ENCODE results near the gene DYNC2H1. TPM values are rescaled to one million over a fixed set of nuclear protein-coding genes. Genes with fewer than 3 reads are reported as not detected.

The DYNC2H1 gene
- polyA plus RNA-seq, 1 donor (not counting 4 experiments of a cell fraction or from before 2014, with no cell fraction given) = 18.5 TPM

DNA sequence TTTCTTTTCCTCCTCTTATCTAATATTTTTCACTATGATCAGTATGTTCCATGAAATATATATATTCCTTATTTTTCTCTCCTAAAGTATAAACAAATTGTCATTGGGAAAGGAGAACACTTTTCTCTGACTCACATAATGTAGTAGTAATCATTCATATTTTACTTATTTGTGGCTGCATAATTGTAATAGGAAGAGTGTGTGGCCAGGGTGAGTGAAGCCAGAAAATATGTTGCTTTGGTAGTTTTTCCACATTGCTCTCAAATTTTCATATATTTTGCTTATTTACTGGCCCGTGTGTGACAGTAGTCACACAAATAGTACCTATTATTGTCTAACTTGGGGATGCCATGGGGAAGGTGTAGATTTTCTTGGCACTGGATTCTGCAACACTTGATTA is 172.1 kb downstream of the DYNC2H1 start:
- no peak overlapping the region for H3K4me3 ChIP-seq (ENCODE audit: control insufficient read depth in 2 of 3, extremely low read depth in 1 of 3, insufficient read depth in 2 of 3, low read depth in 1 of 3, low read length in 3 of 3)
- H3K4me1 ChIP-seq (ENCODE audit: control insufficient read depth, extremely low read depth, insufficient read depth, low read length) = peaks cover 23% of the 10 kb centered on the region
- dilution Hi-C loops (cut with MboI; ENCODE audit: extremely low pct_ligation_motif_present, low sequenced_read_pairs) = no loop called here
- H3K9ac ChIP-seq (ENCODE audit: control insufficient read depth, extremely low read depth, insufficient read depth, low read length) = no peak overlapping the region
- H4K20me1 ChIP-seq (ENCODE audit: control insufficient read depth, extremely low read depth, insufficient read depth, low read length) = no peaks in the 10 kb centered on the region
- no peaks in the 10 kb centered on the region for H3K27me3 ChIP-seq (ENCODE audit: control insufficient read depth, extremely low read depth, insufficient read depth, low read length)
- no peak overlapping the region for H2AFZ ChIP-seq (ENCODE audit: control insufficient read depth, low read length)
- H3K4me2 ChIP-seq (ENCODE audit: control insufficient read depth, extremely low read depth, insufficient read depth, low read depth, low read length) = no peak overlapping the region
- TF ChIP-seq, protein P1, sequence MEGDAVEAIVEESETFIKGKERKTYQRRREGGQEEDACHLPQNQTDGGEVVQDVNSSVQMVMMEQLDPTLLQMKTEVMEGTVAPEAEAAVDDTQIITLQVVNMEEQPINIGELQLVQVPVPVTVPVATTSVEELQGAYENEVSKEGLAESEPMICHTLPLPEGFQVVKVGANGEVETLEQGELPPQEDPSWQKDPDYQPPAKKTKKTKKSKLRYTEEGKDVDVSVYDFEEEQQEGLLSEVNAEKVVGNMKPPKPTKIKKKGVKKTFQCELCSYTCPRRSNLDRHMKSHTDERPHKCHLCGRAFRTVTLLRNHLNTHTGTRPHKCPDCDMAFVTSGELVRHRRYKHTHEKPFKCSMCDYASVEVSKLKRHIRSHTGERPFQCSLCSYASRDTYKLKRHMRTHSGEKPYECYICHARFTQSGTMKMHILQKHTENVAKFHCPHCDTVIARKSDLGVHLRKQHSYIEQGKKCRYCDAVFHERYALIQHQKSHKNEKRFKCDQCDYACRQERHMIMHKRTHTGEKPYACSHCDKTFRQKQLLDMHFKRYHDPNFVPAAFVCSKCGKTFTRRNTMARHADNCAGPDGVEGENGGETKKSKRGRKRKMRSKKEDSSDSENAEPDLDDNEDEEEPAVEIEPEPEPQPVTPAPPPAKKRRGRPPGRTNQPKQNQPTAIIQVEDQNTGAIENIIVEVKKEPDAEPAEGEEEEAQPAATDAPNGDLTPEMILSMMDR (optimal IDR thresholded peaks at IDR 0.05 in 1 of 3, IDR thresholded peaks at IDR 0.05 in 1 of 3, conservative IDR thresholded peaks at IDR 0.05 in 1 of 3; ENCODE audit: extremely low read depth in 1 of 3, insufficient read depth in 2 of 3, low read length in 3 of 3) = no peak
- TF ChIP-seq EZH2 (IDR thresholded peaks at IDR 0.05; ENCODE audit: low read length) = no peak
- no peak for FAIRE-seq
- no peaks in the 10 kb centered on the region for H3K9me3 ChIP-seq (ENCODE audit: control insufficient read depth, low read depth, low read length)
- H3K79me2 ChIP-seq (ENCODE audit: control insufficient read depth, insufficient read depth, low read length) = no peaks in the 10 kb centered on the region
- peaks cover 0 to 1% of the 10 kb centered on the region in 2 experiments for H3K36me3 ChIP-seq (ENCODE audit: control insufficient read depth in 2 of 2, extremely low read depth in 1 of 2, insufficient read depth in 2 of 2, low read length in 2 of 2)
- H3K27ac ChIP-seq (ENCODE audit: control insufficient read depth, insufficient read depth, low read length) = no peak overlapping the region
- DNase-seq (ENCODE audit: low read depth, low spot score) = no peak
- no peaks in the 10 kb centered on the region for H3K9me1 ChIP-seq (ENCODE audit: control insufficient read depth, extremely low read depth, insufficient read depth, low read length)

DNA sequence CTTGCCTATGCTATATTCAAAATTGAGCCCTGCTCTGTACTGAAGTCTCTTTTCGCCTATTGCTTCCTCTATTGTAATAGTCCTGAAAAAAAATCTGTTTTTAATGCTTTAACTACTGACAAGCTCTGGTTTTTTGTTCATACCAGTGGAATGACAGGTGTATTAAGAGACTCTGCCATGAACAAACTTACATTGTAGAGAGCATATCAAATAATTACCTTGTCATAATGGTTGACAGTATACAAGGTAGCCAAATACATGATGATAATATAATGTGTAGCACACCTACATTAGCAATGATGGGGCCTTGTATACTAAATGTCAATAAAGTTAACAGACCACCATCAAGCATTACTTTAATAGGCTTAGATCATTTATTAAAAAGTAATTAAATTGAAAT is 175.0 kb downstream of the DYNC2H1 start:
- Histone ChIP-seq H3K4me3 (ENCODE audit: control insufficient read depth in 2 of 3, extremely low read depth in 1 of 3, insufficient read depth in 2 of 3, low read depth in 1 of 3, low read length in 3 of 3) (no peak overlapping the region), H3K9me3 (ENCODE audit: control insufficient read depth, low read depth, low read length) (no peaks in the 10 kb centered on the region), H3K4me1 (ENCODE audit: control insufficient read depth, extremely low read depth, insufficient read depth, low read length) (peaks cover 23% of the 10 kb centered on the region), H3K4me2 (ENCODE audit: control insufficient read depth, extremely low read depth, insufficient read depth, low read depth, low read length) (no peak overlapping the region), H3K9ac (ENCODE audit: control insufficient read depth, extremely low read depth, insufficient read depth, low read length) (no peak overlapping the region), H2AFZ (ENCODE audit: control insufficient read depth, low read length) (no peak overlapping the region), H3K9me1 (ENCODE audit: control insufficient read depth, extremely low read depth, insufficient read depth, low read length) (no peaks in the 10 kb centered on the region), H3K36me3 (ENCODE audit: control insufficient read depth in 2 of 2, extremely low read depth in 1 of 2, insufficient read depth in 2 of 2, low read length in 2 of 2) (peaks cover 0 to 3% of the 10 kb centered on the region in 2 experiments), H4K20me1 (ENCODE audit: control insufficient read depth, extremely low read depth, insufficient read depth, low read length) (no peaks in the 10 kb centered on the region), H3K27me3 (ENCODE audit: control insufficient read depth, extremely low read depth, insufficient read depth, low read length) (no peaks in the 10 kb centered on the region), H3K79me2 (ENCODE audit: control insufficient read depth, insufficient read depth, low read length) (no peaks in the 10 kb centered on the region), H3K27ac (ENCODE audit: control insufficient read depth, insufficient read depth, low read length) (no peak overlapping the region)
- DNase-seq (ENCODE audit: low read depth, low spot score) (no peak), FAIRE-seq (no peak)
- dilution Hi-C loops (cut with MboI; ENCODE audit: extremely low pct_ligation_motif_present, low sequenced_read_pairs) = no loop called here
- TF ChIP-seq, protein P1 (optimal IDR thresholded peaks at IDR 0.05 in 1 of 3, IDR thresholded peaks at IDR 0.05 in 1 of 3, conservative IDR thresholded peaks at IDR 0.05 in 1 of 3; ENCODE audit: extremely low read depth in 1 of 3, insufficient read depth in 2 of 3, low read length in 3 of 3) = no peak
- TF ChIP-seq EZH2 (IDR thresholded peaks at IDR 0.05; ENCODE audit: low read length) = no peak
